ENCODE results near the gene HBS1L. TPM values are rescaled to one million over a fixed set of nuclear protein-coding genes. Genes with fewer than 3 reads are reported as not detected.

Gene HBS1L
- total and polyA plus RNA-seq, 9 of the 15 experiments (the other 6 are each of a cell fraction or from before 2014, with no cell fraction given), result 101 to 199 (median 145) TPM

- TF ChIP-seq FOXA1 (IDR thresholded peaks at IDR 0.05; ENCODE audit: borderline replicate concordance), result no peak
- TF ChIP-seq ZNF133 (CRISPR knock-in tag; IDR thresholded peaks at IDR 0.05), result no peak
- TF ChIP-seq, protein P1, sequence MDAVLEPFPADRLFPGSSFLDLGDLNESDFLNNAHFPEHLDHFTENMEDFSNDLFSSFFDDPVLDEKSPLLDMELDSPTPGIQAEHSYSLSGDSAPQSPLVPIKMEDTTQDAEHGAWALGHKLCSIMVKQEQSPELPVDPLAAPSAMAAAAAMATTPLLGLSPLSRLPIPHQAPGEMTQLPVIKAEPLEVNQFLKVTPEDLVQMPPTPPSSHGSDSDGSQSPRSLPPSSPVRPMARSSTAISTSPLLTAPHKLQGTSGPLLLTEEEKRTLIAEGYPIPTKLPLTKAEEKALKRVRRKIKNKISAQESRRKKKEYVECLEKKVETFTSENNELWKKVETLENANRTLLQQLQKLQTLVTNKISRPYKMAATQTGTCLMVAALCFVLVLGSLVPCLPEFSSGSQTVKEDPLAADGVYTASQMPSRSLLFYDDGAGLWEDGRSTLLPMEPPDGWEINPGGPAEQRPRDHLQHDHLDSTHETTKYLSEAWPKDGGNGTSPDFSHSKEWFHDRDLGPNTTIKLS (IDR thresholded peaks at IDR 0.05; ENCODE audit: borderline replicate concordance, low read depth), result no peak
- TF ChIP-seq TAL1 (IDR thresholded peaks at IDR 0.05), result peak; percentile 84
- TF ChIP-seq TEAD2 (tag; IDR thresholded peaks at IDR 0.05), result no peak
- no peak for TF ChIP-seq WHSC1 (IDR thresholded peaks at IDR 0.05; ENCODE audit: low read length)
- no peak for TF ChIP-seq BCOR (IDR thresholded peaks at IDR 0.05)
- TF ChIP-seq ZNF282 (CRISPR knock-in tag; IDR thresholded peaks at IDR 0.05), result no peak
- no peak for TF ChIP-seq MAZ (CRISPR knock-in tag; conservative IDR thresholded peaks at IDR 0.05 in 1 of 2, IDR thresholded peaks at IDR 0.05 in 1 of 2)
- TF ChIP-seq, protein P2, sequence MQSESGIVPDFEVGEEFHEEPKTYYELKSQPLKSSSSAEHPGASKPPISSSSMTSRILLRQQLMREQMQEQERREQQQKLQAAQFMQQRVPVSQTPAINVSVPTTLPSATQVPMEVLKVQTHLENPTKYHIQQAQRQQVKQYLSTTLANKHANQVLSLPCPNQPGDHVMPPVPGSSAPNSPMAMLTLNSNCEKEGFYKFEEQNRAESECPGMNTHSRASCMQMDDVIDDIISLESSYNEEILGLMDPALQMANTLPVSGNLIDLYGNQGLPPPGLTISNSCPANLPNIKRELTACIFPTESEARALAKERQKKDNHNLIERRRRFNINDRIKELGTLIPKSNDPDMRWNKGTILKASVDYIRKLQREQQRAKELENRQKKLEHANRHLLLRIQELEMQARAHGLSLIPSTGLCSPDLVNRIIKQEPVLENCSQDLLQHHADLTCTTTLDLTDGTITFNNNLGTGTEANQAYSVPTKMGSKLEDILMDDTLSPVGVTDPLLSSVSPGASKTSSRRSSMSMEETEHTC (IDR thresholded peaks at IDR 0.05), result no peak
- TF ChIP-seq JUNB (CRISPR knock-in tag; conservative IDR thresholded peaks at IDR 0.05), result no peak
- 0 out of 2 replicates have a peak, but pooled peaks have one; percentile 9 for TF ChIP-seq ADNP (tag; IDR thresholded peaks at IDR 0.05)
- TF ChIP-seq ZBTB26 (CRISPR knock-in tag; IDR thresholded peaks at IDR 0.05), result no peak
- no peak for TF ChIP-seq CREM (IDR thresholded peaks at IDR 0.05; ENCODE audit: low read depth)
- TF ChIP-seq ZNF23 (CRISPR knock-in tag; IDR thresholded peaks at IDR 0.05), result no peak
- no peak for TF ChIP-seq SNRNP70 (optimal IDR thresholded peaks at IDR 0.05; ENCODE audit: low read depth, low read length)
- peak in 1 of 2 experiments; percentile 78; a peak in 1 of 4 replicates for TF ChIP-seq ARNT (IDR thresholded peaks at IDR 0.05)
- no peak for TF ChIP-seq CHD2 (IDR thresholded peaks at IDR 0.05; ENCODE audit: low read depth, low read length)
- no peak for TF ChIP-seq ZFP91 (CRISPR knock-in tag; IDR thresholded peaks at IDR 0.05)
- TF ChIP-seq NR4A1 (CRISPR knock-in tag; IDR thresholded peaks at IDR 0.05), result no peak
- no peak for TF ChIP-seq NR4A1 (tag; IDR thresholded peaks at IDR 0.05)
- no peak for TF ChIP-seq HOXB6 (CRISPR knock-in tag; IDR thresholded peaks at IDR 0.05; ENCODE audit: borderline replicate concordance)
- TF ChIP-seq ELK3 (CRISPR knock-in tag; IDR thresholded peaks at IDR 0.05), result no peak
- no peak for TF ChIP-seq ESRRB (CRISPR knock-in tag; IDR thresholded peaks at IDR 0.05; ENCODE audit: borderline replicate concordance)
- TF ChIP-seq SIN3B (IDR thresholded peaks at IDR 0.05; ENCODE audit: low read depth), result no peak
- no peak for TF ChIP-seq ZNF384 (IDR thresholded peaks at IDR 0.05; ENCODE audit: low read depth, low read length)
Observed at GRCh38 chr6:135097172-135097571, 42.5 kb upstream of the HBS1L start (continued).
